H1 (cell line): ENCODE measurements around the gene RMC1.

Experiments used
- CEBPB ChIP-seq: IDR thresholded peaks from 2 replicates; pipeline ENCODE4 v1.6.1; 2012; ENCODE audit warnings: low read depth, low read length
- EGR1 ChIP-seq: IDR thresholded peaks from 2 replicates; pipeline ENCODE4 v1.6.1; 2011; ENCODE audit warnings: low read depth, low read length, borderline replicate concordance
- GABPA ChIP-seq: IDR thresholded peaks from 2 replicates; pipeline ENCODE4 v1.6.1; 2011; ENCODE audit warnings: mild to moderate bottlenecking, low read length, moderate library complexity, borderline replicate concordance; ENCODE audit not compliant: insufficient read depth
- KDM1A ChIP-seq: fragments of 200-600, 300-600 bp; sonication (generic); IDR thresholded peaks from 2 replicates; pipeline ENCODE4 v1.7.1; 2016; ENCODE audit warnings: mild to moderate bottlenecking, low read length, borderline replicate concordance
- MAFK ChIP-seq: IDR thresholded peaks from 2 replicates; pipeline ENCODE4 v1.6.1; 2012; ENCODE audit warnings: low read depth, mild to moderate bottlenecking, improper control_type of control experiment, low read length
- POLR2A ChIP-seq, 2 experiments: IDR thresholded peaks; 1 replicate in 1 of 2; 2 replicates in 1 of 2; pipeline ENCODE4 v1.6.1; 2011; ENCODE audit warnings: low read depth in 2 of 2, low read length in 2 of 2, mild to moderate bottlenecking in 2 of 2; ENCODE audit errors: control extremely low read depth in 1 of 2
- POLR2AphosphoS5 ChIP-seq: IDR thresholded peaks from 2 replicates; pipeline ENCODE4 v1.6.1; 2011; ENCODE audit warnings: low read depth, low read length
- POU5F1 ChIP-seq: IDR thresholded peaks from 2 replicates; pipeline ENCODE4 v1.6.1; 2011; ENCODE audit warnings: low read depth, mild to moderate bottlenecking, low read length, moderate library complexity
- RBBP5 ChIP-seq: IDR thresholded peaks from 2 replicates; pipeline ENCODE4 v1.7.1; 2012; ENCODE audit warnings: low read depth, mild to moderate bottlenecking, inconsistent platforms, low read length, moderate library complexity, borderline replicate concordance
- RNF2 ChIP-seq: fragments of 200-900, 300-1000 bp; sonication (generic); IDR thresholded peaks from 2 replicates; pipeline ENCODE4 v1.7.1; 2016; ENCODE audit warnings: borderline replicate concordance, low read depth, mild to moderate bottlenecking, antibody characterized with exemption, low read length; ENCODE audit not compliant: poor library complexity, severe bottlenecking; ENCODE audit errors: missing control alignments
- TAF1 ChIP-seq: IDR thresholded peaks from 2 replicates; pipeline ENCODE4 v1.6.1; 2011; ENCODE audit warnings: mild to moderate bottlenecking, low read depth, low read length
- TF ChIP-seq, protein P1 (sequence below), 3 experiments: IDR thresholded peaks; 1 replicate in 2 of 3; 2 replicates in 1 of 3; pipeline versions ENCODE4 v1.5.1 to v1.6.1; 2011; ENCODE audit warnings: low read length in 3 of 3, mild to moderate bottlenecking in 3 of 3, inconsistent platforms in 2 of 3, low read depth in 1 of 3, moderate library complexity in 1 of 3; ENCODE audit not compliant: insufficient read depth in 1 of 3; ENCODE audit errors: control extremely low read depth in 1 of 3
- TF ChIP-seq, protein P2 (sequence below): IDR thresholded peaks from 2 replicates; pipeline ENCODE4 v1.6.1; 2012; ENCODE audit warnings: inconsistent platforms
- TF ChIP-seq, protein P3 (sequence below): IDR thresholded peaks from 2 replicates; pipeline ENCODE4 v1.6.1; 2011; ENCODE audit warnings: low read depth, mild to moderate bottlenecking, low read length; ENCODE audit not compliant: insufficient read depth

DNA sequence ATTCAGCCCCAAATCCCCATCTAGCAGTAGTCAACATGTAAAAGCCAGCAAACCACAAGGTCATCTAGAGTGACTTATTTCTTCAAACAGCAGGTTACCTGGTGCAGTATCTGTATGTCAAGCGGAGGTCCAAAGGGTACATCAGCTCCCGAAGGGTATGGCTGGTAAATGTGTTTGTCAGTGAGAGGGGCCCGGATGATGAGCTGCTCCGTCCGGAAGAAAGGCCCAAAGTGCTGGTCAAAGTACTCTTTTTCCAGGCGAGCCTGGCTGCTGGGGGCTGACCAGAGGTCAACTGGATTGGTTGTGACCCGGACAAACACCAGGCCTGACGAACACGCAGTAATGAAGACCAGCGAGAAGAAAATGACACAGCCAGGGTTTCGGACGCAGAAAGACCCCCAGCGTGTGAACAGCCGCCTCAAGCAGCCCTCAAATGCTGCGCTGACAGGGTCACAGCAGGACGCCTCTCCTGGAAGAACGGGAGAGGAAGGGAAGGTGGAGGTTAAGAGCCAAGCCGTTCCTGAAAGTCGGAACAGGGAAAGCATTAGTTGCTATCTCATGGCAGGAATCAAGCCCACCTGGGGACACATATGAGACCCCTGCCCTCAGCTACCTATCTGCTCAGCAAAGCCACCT is 53.0 kb downstream of the RMC1 start:
- TF ChIP-seq POU5F1 (no peak), POLR2AphosphoS5 (no peak), CEBPB (no peak), KDM1A (no peak), TAF1 (no peak), POLR2A (IDR thresholded peaks at IDR 0.05; ENCODE audit: control extremely low read depth in 1 of 2, low read depth in 2 of 2, low read length in 2 of 2) (no peak), RNF2 (no peak), EGR1 (no peak), GABPA (no peak), MAFK (no peak), RBBP5 (no peak)
- TF ChIP-seq, protein P1, sequence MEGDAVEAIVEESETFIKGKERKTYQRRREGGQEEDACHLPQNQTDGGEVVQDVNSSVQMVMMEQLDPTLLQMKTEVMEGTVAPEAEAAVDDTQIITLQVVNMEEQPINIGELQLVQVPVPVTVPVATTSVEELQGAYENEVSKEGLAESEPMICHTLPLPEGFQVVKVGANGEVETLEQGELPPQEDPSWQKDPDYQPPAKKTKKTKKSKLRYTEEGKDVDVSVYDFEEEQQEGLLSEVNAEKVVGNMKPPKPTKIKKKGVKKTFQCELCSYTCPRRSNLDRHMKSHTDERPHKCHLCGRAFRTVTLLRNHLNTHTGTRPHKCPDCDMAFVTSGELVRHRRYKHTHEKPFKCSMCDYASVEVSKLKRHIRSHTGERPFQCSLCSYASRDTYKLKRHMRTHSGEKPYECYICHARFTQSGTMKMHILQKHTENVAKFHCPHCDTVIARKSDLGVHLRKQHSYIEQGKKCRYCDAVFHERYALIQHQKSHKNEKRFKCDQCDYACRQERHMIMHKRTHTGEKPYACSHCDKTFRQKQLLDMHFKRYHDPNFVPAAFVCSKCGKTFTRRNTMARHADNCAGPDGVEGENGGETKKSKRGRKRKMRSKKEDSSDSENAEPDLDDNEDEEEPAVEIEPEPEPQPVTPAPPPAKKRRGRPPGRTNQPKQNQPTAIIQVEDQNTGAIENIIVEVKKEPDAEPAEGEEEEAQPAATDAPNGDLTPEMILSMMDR (IDR thresholded peaks at IDR 0.05; ENCODE audit: control extremely low read depth in 1 of 3, insufficient read depth in 1 of 3, low read depth in 1 of 3, low read length in 3 of 3) = no peak
- TF ChIP-seq, protein P2, sequence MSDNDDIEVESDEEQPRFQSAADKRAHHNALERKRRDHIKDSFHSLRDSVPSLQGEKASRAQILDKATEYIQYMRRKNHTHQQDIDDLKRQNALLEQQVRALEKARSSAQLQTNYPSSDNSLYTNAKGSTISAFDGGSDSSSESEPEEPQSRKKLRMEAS = no peak
- TF ChIP-seq, protein P3, sequence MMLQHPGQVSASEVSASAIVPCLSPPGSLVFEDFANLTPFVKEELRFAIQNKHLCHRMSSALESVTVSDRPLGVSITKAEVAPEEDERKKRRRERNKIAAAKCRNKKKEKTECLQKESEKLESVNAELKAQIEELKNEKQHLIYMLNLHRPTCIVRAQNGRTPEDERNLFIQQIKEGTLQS = no peak
